Transverse colon (tissue), 4 donors: Measurements from ENCODE around the gene PIEZO2. TPM values are rescaled to one million over a fixed set of nuclear protein-coding genes. Genes with fewer than 3 reads are reported as not detected.

ENCODE experiments used
- DNase-seq: peaks from one replicate; pipeline ENCODE4 v3.0.0-alpha.2; 2019
- H3K27ac ChIP-seq, 4 donors: fragments of 200-600 bp; sonication (generic); 2 replicates each; pipeline ENCODE4 v1.5.1; 2016 to 2018; ENCODE audit warnings: inconsistent platforms in 4 of 4
- H3K27me3 ChIP-seq: fragments of 200-600 bp; sonication (generic); 2 replicates; pipeline ENCODE4 v1.5.1; 2017; ENCODE audit warnings: inconsistent platforms
- H3K36me3 ChIP-seq, 4 donors: fragments of 200-600 bp; sonication (generic); 2 replicates each; pipeline ENCODE4 v1.5.1; 2017 to 2019; ENCODE audit warnings: inconsistent platforms in 4 of 4
- H3K4me1 ChIP-seq, 4 donors: fragments of 200-600 bp; sonication (generic); 2 replicates each; pipeline ENCODE4 v1.5.1; 2017 to 2020; ENCODE audit warnings: inconsistent platforms in 4 of 4
- H3K4me3 ChIP-seq, 4 donors: fragments of 200-600 bp; sonication (generic); 1 replicate in 1 of 4; 2 replicates in 3 of 4; pipeline versions ENCODE4 v1.5.1 to v1.6.1; 2017 to 2019; ENCODE audit warnings: inconsistent platforms in 4 of 4
- H3K9me3 ChIP-seq, 2 donors: fragments of 200-600 bp; sonication (generic); 2 replicates each; pipeline ENCODE4 v1.5.1; 2017 to 2019; ENCODE audit warnings: inconsistent platforms in 2 of 2
- CTCF ChIP-seq, 5 experiments: fragments of 200-600 bp in 3 of 5; fragments of 450-650 bp in 2 of 5; sonication (generic) in 3 of 5; IDR thresholded peaks; 1 replicate in 2 of 5; 2 replicates in 3 of 5; pipeline ENCODE4 v1.5.1; 2016 to 2017; ENCODE audit warnings: antibody characterized with exemption in 5 of 5, inconsistent platforms in 3 of 5, mild to moderate bottlenecking in 2 of 5, moderate library complexity in 1 of 5
- EP300 ChIP-seq: sonication (generic); formaldehyde crosslinking; IDR thresholded peaks from one replicate; pipeline ENCODE4 v1.6.1; 2017; ENCODE audit warnings: antibody characterized with exemption, low read depth
- POLR2A ChIP-seq: fragments of 450-650 bp; IDR thresholded peaks from one replicate; pipeline ENCODE4 v1.6.1; 2016; ENCODE audit warnings: antibody characterized with exemption, mild to moderate bottlenecking, moderate library complexity
- POLR2AphosphoS5 ChIP-seq, 3 donors: sonication (generic); formaldehyde crosslinking; IDR thresholded peaks; one replicate each; pipeline ENCODE4 v1.6.1; 2016; ENCODE audit warnings: antibody characterized with exemption in 3 of 3
- WGBS, 2 donors: methylation state at CpG; one replicate each; pipeline ENCODE4 v1.1.5; 2018; ENCODE audit warnings: low coverage in 1 of 2; 5-methylcytosine and 5-hydroxymethylcytosine counted together
- in situ Hi-C, 4 donors: fragments of 200-750 bp; cut with MboI; loops; one replicate each; pipeline versions ENCODE4 v1.15.0 to v1.15.1; 2017; ENCODE audit warnings: low sequenced_read_pairs in 3 of 4, low pct_ligation_motif_present in 1 of 4, low pct_unique_long_range_greater_than_20kb in 1 of 4
- intact Hi-C: fragments of 100-400 bp; cut with DNase I; formaldehyde crosslinking; loops from one replicate; pipeline ENCODE4 v1.15.1; 2023; ENCODE audit warnings: low total_unique reads
- total RNA-seq, 4 donors: library from RNA; depleted of rRNA; stranded (reverse); fragments of >200 nt; gene quantifications; one replicate each; pipeline ENCODE4 v1.1.0, GENCODE V29; 2016

PIEZO2 gene
- total RNA-seq, 4 donors from 2014 or later: 2.9 to 7.5 (median 4.5) TPM

GRCh38 chr18:10685484-10685883 lies 463.9 kb downstream of the PIEZO2 start:
- no peaks in the 10 kb centered on the region for H3K27me3 ChIP-seq
- H3K27ac ChIP-seq: no peak overlapping the region
- no peaks in the 10 kb centered on the region for H3K4me1 ChIP-seq
- in situ Hi-C loops (no loop called here), intact Hi-C loops (no loop called here)
- H3K9me3 ChIP-seq: no peaks in the 10 kb centered on the region
- 43 to 71% methylated on average over 3 to 15 of the region's 15 CpGs for WGBS, 2 donors
- no peak overlapping the region for H3K4me3 ChIP-seq
- TF ChIP-seq EP300: no peak
- TF ChIP-seq POLR2A: no peak
- no peak for TF ChIP-seq CTCF (IDR thresholded peaks at IDR 0.05)
- no peak for TF ChIP-seq POLR2AphosphoS5 (IDR thresholded peaks at IDR 0.05)
- DNase-seq: no peak
- no peaks in the 10 kb centered on the region for H3K36me3 ChIP-seq

GRCh38 chr18:10682368-10682714 lies 467.0 kb downstream of the PIEZO2 start:
- 82 to 90% methylated on average over 6 to 7 of the region's 7 CpGs for WGBS, 2 donors
- Histone ChIP-seq H3K9me3 (no peaks in the 10 kb centered on the region), H3K4me3 (no peak overlapping the region), H3K27me3 (no peaks in the 10 kb centered on the region), H3K36me3 (no peaks in the 10 kb centered on the region), H3K27ac (no peak overlapping the region), H3K4me1 (no peaks in the 10 kb centered on the region)
- DNase-seq: no peak
- in situ Hi-C loops (no loop called here), intact Hi-C loops (no loop called here)
- TF ChIP-seq EP300 (no peak), POLR2A (no peak), POLR2AphosphoS5 (IDR thresholded peaks at IDR 0.05) (no peak), CTCF (IDR thresholded peaks at IDR 0.05) (no peak)

DNA sequence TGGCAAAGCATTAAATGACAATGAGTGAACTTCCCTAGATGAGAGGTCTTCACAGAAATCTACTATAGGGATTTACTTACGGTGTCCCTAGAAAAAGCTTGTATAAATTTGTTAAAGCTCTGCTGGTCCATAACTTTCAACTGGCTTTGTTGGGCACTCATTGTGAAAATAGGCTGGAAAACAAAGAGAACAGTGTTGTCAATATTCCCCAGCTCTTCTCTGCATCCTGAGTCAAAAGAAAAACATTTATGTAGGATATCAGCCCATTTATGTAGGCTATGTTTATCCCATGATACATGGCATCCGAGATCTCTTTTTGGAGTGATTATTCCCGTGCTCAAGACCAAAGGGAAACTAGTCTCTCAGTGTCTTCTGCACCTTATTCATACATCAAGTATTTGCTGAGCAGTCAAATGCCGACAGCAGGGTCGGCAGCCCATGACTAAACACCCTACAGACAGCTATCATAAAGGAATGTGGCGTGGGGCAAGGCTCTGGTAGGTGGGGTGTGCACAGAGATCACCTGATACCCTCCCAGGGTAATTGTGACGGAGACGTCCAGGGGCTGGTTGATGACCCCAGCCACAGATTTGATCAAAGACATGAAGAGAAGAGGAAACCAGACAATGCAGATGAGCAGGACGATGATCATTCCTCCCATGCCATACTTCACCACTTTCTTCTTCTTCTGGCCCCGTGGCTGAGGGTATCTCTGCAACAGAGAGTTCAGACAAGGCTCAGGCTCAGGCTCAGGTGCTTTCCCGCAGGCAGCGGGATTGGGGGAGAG lies 467.6 kb downstream of the PIEZO2 start:
- no peak for DNase-seq
- in situ Hi-C loops: no loop called here
- 74 to 78% methylated on average over 9 to 12 of the region's 12 CpGs for WGBS, 2 donors

GRCh38 chr18:10680271-10680596 lies 469.1 kb downstream of the PIEZO2 start:
- DNase-seq: no peak
- H3K4me1 ChIP-seq: no peaks in the 10 kb centered on the region
- H3K4me3 ChIP-seq: no peak overlapping the region
- H3K9me3 ChIP-seq: no peaks in the 10 kb centered on the region
- H3K27ac ChIP-seq: no peak overlapping the region
- TF ChIP-seq CTCF (IDR thresholded peaks at IDR 0.05): no peak
- no peaks in the 10 kb centered on the region for H3K27me3 ChIP-seq
- in situ Hi-C loops: no loop called here
- H3K36me3 ChIP-seq: no peaks in the 10 kb centered on the region
- intact Hi-C loops: no loop called here

More for the DNA sequence above, 467.6 kb downstream of the PIEZO2 start:
- no peaks in the 10 kb centered on the region for H3K36me3 ChIP-seq
- H3K27me3 ChIP-seq: no peaks in the 10 kb centered on the region
- no peaks in the 10 kb centered on the region for H3K4me1 ChIP-seq
- intact Hi-C loops: no loop called here
- no peak overlapping the region for H3K4me3 ChIP-seq
- no peak for TF ChIP-seq CTCF (IDR thresholded peaks at IDR 0.05)
- TF ChIP-seq POLR2AphosphoS5 (IDR thresholded peaks at IDR 0.05): no peak
- no peak for TF ChIP-seq POLR2A
- TF ChIP-seq EP300: no peak
- H3K9me3 ChIP-seq: no peaks in the 10 kb centered on the region
- H3K27ac ChIP-seq: no peak overlapping the region
